ENCODE measurements around the gene SNU13.
"Not testable (repeated sequence)": the region's sequence is repeated elsewhere in the genome, so short reads cannot be mapped to it uniquely, and the experiment has no call there.

Gene SNU13

GRCh38 chr22:41638124-41638523, 50.5 kb downstream of the SNU13 start:
- no peak for DNase-seq

- DNase-seq: not testable (repeated sequence)
Observed at GRCh38 chr22:41637623-41638022, 51.0 kb downstream of the SNU13 start.

DNA sequence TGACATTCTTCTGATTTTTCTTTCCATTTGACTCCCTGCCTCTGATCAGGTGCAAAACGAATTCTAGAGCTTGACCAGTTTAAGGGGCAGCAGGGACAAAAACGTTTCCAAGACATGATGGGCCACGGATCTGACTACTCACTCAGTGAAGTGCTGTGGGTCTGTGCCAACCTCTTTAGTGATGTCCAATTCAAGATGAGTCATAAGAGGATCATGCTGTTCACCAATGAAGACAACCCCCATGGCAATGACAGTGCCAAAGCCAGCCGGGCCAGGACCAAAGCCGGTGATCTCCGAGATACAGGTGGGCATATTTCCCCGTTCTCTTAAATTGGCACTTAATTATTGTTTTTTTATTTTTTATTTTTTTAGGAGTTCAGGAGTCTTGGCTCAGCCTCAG, 52.2 kb downstream of the SNU13 start:
- no peak for DNase-seq

DNA sequence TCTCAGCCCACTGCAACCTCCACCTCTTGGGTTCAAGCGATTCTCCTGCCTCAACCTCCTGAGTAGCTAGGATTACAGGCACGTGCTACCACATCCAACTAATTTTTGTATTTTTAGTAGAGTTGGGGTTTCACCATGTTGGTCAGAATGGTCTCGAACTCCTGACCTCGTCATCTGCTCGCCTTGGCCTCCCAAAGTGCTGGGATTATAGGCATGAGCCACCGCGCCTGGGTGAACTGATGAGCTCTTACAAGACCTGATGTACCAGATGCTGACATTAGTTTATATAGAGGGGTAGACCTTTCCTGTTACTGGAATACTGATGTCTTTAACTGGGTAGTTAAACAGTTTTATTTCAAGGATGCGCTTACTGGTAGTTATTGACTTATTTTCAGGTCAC, 54.1 kb downstream of the SNU13 start:
- not testable (repeated sequence) for DNase-seq

DNA sequence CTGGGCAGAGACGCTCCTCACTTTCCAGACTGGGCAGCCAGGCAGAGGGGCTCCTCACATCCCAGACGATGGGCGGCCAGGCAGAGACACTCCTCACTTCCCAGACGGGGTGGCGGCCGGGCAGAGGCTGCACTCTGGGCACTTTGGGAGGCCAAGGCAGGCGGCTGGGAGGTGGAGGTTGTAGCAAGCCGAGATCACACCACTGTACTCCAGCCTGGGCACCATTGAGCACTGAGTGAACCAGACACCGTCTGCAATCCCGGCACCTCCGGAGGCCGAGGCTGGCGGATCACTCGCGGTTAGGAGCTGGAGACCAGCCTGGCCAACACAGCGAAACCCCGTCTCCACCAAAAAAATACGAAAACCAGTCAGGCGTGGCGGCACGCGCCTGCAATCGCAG, 57.1 kb downstream of the SNU13 start:
- not testable (repeated sequence) for DNase-seq

GRCh38 chr22:41631115-41631514, 57.6 kb downstream of the SNU13 start:
- DNase-seq: not testable (repeated sequence)

DNA sequence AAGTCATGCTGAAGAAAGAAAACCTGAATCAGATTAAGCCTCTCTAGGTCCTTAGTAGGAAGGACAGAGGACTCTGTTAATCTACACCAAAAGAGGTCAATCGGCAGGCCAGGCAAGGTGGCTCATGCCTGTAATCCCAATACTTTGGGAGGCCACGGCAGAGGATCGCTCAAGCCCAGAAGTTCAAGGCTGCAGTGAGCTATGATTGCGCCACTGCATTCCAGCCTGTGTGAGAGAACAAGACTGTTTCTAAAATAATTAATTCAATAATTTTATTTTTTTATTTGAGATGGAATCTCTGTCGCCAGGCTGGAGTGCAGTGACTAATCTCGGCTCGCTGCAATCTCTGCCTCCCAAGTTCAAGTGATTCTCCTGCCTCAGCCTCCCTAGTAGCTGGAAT, 63.1 kb downstream of the SNU13 start:
- no peak for DNase-seq
